H9 (cell line): ENCODE results near the gene LRP5. TPM values are rescaled to one million over a fixed set of nuclear protein-coding genes. Genes with fewer than 3 reads are reported as not detected.

Source experiments
- DNase-seq: peaks from one replicate; pipeline ENCODE4 v3.0.0-alpha.2; 2017
- H2AFZ ChIP-seq: one replicate; pipeline ENCODE4 v1.6.1; 2013; ENCODE audit warnings: mild to moderate bottlenecking, low read length, control low read depth, moderate library complexity
- H2AK5ac ChIP-seq: 2 replicates; pipeline ENCODE4 v1.6.1; 2013; ENCODE audit warnings: low read length, control low read depth, mixed read lengths; ENCODE audit not compliant: insufficient read length
- H2BK120ac ChIP-seq: one replicate; pipeline ENCODE4 v1.6.1; 2013; ENCODE audit warnings: low read depth, mild to moderate bottlenecking, low read length, control low read depth, inconsistent platforms; ENCODE audit not compliant: poor library complexity, severe bottlenecking
- H2BK12ac ChIP-seq: 2 replicates; pipeline ENCODE4 v1.6.1; 2013; ENCODE audit warnings: low read length, control low read depth, mixed read lengths, low read depth; ENCODE audit not compliant: insufficient read length
- H2BK15ac ChIP-seq: 2 replicates; pipeline ENCODE4 v1.6.1; 2013; ENCODE audit warnings: low read depth, low read length, control low read depth
- H2BK20ac ChIP-seq: one replicate; pipeline ENCODE4 v1.6.1; 2013; ENCODE audit warnings: low read depth, mild to moderate bottlenecking, low read length, control low read depth, inconsistent platforms; ENCODE audit not compliant: poor library complexity, severe bottlenecking
- H2BK5ac ChIP-seq: 2 replicates; pipeline ENCODE4 v1.6.1; 2013; ENCODE audit warnings: low read length, control low read depth, mixed read lengths; ENCODE audit not compliant: insufficient read length
- H3K14ac ChIP-seq: 2 replicates; pipeline ENCODE4 v1.6.1; 2013; ENCODE audit warnings: low read length, control low read depth; ENCODE audit not compliant: insufficient read depth
- H3K18ac ChIP-seq: 2 replicates; pipeline ENCODE4 v1.6.1; 2013; ENCODE audit warnings: low read depth, mild to moderate bottlenecking, mixed read lengths, low read length, control low read depth; ENCODE audit not compliant: insufficient read length
- H3K23ac ChIP-seq: 2 replicates; pipeline ENCODE4 v1.6.1; 2013; ENCODE audit warnings: low read length, control low read depth, mixed read lengths, low read depth; ENCODE audit not compliant: insufficient read length
- H3K23me2 ChIP-seq: 2 replicates; pipeline ENCODE4 v1.6.1; 2013; ENCODE audit warnings: low read depth, mild to moderate bottlenecking, mixed read lengths, low read length, control low read depth; ENCODE audit not compliant: insufficient read length, poor library complexity, severe bottlenecking
- H3K27ac ChIP-seq: 2 replicates; pipeline ENCODE4 v1.5.1; 2013; ENCODE audit warnings: low read length, control low read depth, mixed read lengths, low read depth; ENCODE audit not compliant: insufficient read length
- H3K27me3 ChIP-seq: 2 replicates; pipeline ENCODE4 v1.6.1; 2013; ENCODE audit warnings: low read length, control low read depth, inconsistent platforms; ENCODE audit not compliant: insufficient read depth
- H3K4ac ChIP-seq: 2 replicates; pipeline ENCODE4 v1.6.1; 2013; ENCODE audit warnings: low read depth, mild to moderate bottlenecking, control low read depth, inconsistent platforms, low read length, moderate library complexity
- H3K4me1 ChIP-seq: 2 replicates; pipeline ENCODE4 v1.6.1; 2013; ENCODE audit warnings: low read length, control low read depth, inconsistent platforms; ENCODE audit not compliant: insufficient read depth
- H3K4me2 ChIP-seq: 2 replicates; pipeline ENCODE4 v1.6.1; 2013; ENCODE audit warnings: low read length, control low read depth, mixed read lengths; ENCODE audit not compliant: insufficient read length, insufficient read depth
- H3K56ac ChIP-seq: 2 replicates; pipeline ENCODE4 v1.6.1; 2013; ENCODE audit warnings: low read depth, mild to moderate bottlenecking, mixed read lengths, low read length, control low read depth; ENCODE audit not compliant: insufficient read length
- H3K79me1 ChIP-seq: 2 replicates; pipeline ENCODE4 v1.6.1; 2013; ENCODE audit warnings: low read depth, mild to moderate bottlenecking, moderate library complexity, low read length, control low read depth, inconsistent platforms; ENCODE audit not compliant: insufficient read depth, poor library complexity, severe bottlenecking
- H3K79me2 ChIP-seq: 2 replicates; pipeline ENCODE4 v1.6.1; 2013; ENCODE audit warnings: low read length, control low read depth, inconsistent platforms; ENCODE audit not compliant: insufficient read depth
- H3K9ac ChIP-seq: 2 replicates; pipeline ENCODE4 v1.6.1; 2013; ENCODE audit warnings: low read length, control low read depth, mixed read lengths; ENCODE audit not compliant: insufficient read length; ENCODE audit errors: extremely low read depth
- H3K9me3 ChIP-seq: one replicate; pipeline ENCODE4 v1.6.1; 2013; ENCODE audit warnings: low read depth, low read length, inconsistent platforms; ENCODE audit not compliant: control insufficient read depth
- H3T11ph ChIP-seq: one replicate; pipeline ENCODE4 v1.6.1; 2013; ENCODE audit warnings: mild to moderate bottlenecking, low read length, control low read depth, inconsistent platforms
- H4K20me1 ChIP-seq: one replicate; pipeline ENCODE4 v1.6.1; 2013; ENCODE audit not compliant: control insufficient read depth, insufficient read length, insufficient read depth
- H4K5ac ChIP-seq: 2 replicates; pipeline ENCODE4 v1.6.1; 2013; ENCODE audit warnings: low read depth, mild to moderate bottlenecking, mixed read lengths, low read length, control low read depth; ENCODE audit not compliant: insufficient read length
- H4K8ac ChIP-seq: replicated peaks from 2 replicates; pipeline ENCODE4 v1.6.1; 2013; ENCODE audit warnings: low read length, control low read depth, mixed read lengths, low read depth; ENCODE audit not compliant: insufficient read length
- H4K91ac ChIP-seq: 2 replicates; pipeline ENCODE4 v1.6.1; 2013; ENCODE audit warnings: low read depth, mild to moderate bottlenecking, moderate library complexity, mixed read lengths, low read length, control low read depth; ENCODE audit not compliant: insufficient read length
- H3K27ac Mint-ChIP-seq, 3 experiments: 2 replicates in 2 of 3; 3 replicates in 1 of 3; pipeline ENCODE4 v1.8.0; 2020 to 2021; ENCODE audit warnings: mixed read lengths in 3 of 3, mild to moderate bottlenecking in 1 of 3, moderate library complexity in 1 of 3
- H3K27me3 Mint-ChIP-seq: 2 replicates; pipeline ENCODE4 v1.8.0; 2021; ENCODE audit warnings: low read depth, mild to moderate bottlenecking, moderate library complexity, mixed read lengths
- H3K36me3 Mint-ChIP-seq, 3 experiments: 2 replicates in 2 of 3; 3 replicates in 1 of 3; pipeline ENCODE4 v1.8.0; 2020 to 2021; ENCODE audit warnings: low read depth in 3 of 3, mixed read lengths in 3 of 3; ENCODE audit not compliant: insufficient read depth in 1 of 3
- H3K4me1 Mint-ChIP-seq, 2 experiments: 2 replicates each; pipeline ENCODE4 v1.8.0; 2020; ENCODE audit warnings: mixed read lengths in 2 of 2
- H3K4me3 Mint-ChIP-seq, 2 experiments: 2 replicates in 1 of 2; 3 replicates in 1 of 2; pipeline ENCODE4 v1.8.0; 2020 to 2021; ENCODE audit warnings: mild to moderate bottlenecking in 2 of 2, mixed read lengths in 2 of 2, moderate library complexity in 1 of 2
- H3K9me3 Mint-ChIP-seq, 2 experiments: 2 replicates in 1 of 2; 3 replicates in 1 of 2; pipeline ENCODE4 v1.8.0; 2020; ENCODE audit warnings: mild to moderate bottlenecking in 2 of 2, mixed read lengths in 2 of 2, moderate library complexity in 1 of 2
- CTCF ChIP-seq: fragments of 200-600 bp; sonication (generic); conservative IDR thresholded peaks from 3 replicates; pipeline ENCODE4 v1.8.0; 2021; ENCODE audit warnings: antibody characterized with exemption, mild to moderate bottlenecking
- WGBS: extraction: QIAGEN DNeasy Blood & Tissue Kit; methylation state at CpG from one replicate; pipeline ENCODE4 v1.1.7; 2013; ENCODE audit warnings: missing lambda C conversion rate, low lambda C conversion rate, mixed read lengths; ENCODE audit not compliant: insufficient read length; ENCODE audit errors: extremely low coverage; 5-methylcytosine and 5-hydroxymethylcytosine counted together
- total RNA-seq: library from RNA; stranded (reverse); gene quantifications from 2 replicates; pipeline ENCODE4 v1.2.1, GENCODE V29; 2021

LRP5 gene
- total RNA-seq, 1 experiment from 2014 or later = 38.4 TPM

GRCh38 chr11:68463714-68464113 lies 151.3 kb downstream of the LRP5 start:
- no peak overlapping the region for H3K9ac ChIP-seq
- H2BK15ac ChIP-seq = no peak overlapping the region
- Mint-ChIP-seq H3K9me3 (no peaks in the 10 kb centered on the region; a peak in 1 of 5 replicates), H3K4me3 (peak overlapping the region in 1 of 2 experiments; percentile 15; a peak in 2 of 5 replicates), H3K4me1 (peaks cover 37% of the 10 kb centered on the region in 2 experiments), H3K27ac (no peak overlapping the region; a peak in 1 of 7 replicates), H3K27me3 (peaks cover 3% of the 10 kb centered on the region; the same call in 1 of the 2 replicates), H3K36me3 (peaks cover 0 to 4% (median 4%) of the 10 kb centered on the region in 3 experiments; a peak in 3 of 7 replicates)
- no peak overlapping the region for H4K91ac ChIP-seq
- no peak overlapping the region for H3K14ac ChIP-seq
- no peak overlapping the region for H3K23ac ChIP-seq
- H3K4me1 ChIP-seq = peaks cover 4% of the 10 kb centered on the region
- peaks cover 3% of the 10 kb centered on the region for H3K79me1 ChIP-seq
- no peak overlapping the region for H3K27ac ChIP-seq
- H3K23me2 ChIP-seq = peaks cover 6% of the 10 kb centered on the region
- no peak overlapping the region for H2AFZ ChIP-seq
- WGBS = no CpG with 5 or more reads among the region's 1 CpG
- no peak overlapping the region for H2AK5ac ChIP-seq
- peaks cover 65% of the 10 kb centered on the region for H3K79me2 ChIP-seq
- H3K27me3 ChIP-seq = no peaks in the 10 kb centered on the region
- no peak overlapping the region for H3K4ac ChIP-seq
- TF ChIP-seq CTCF = no peak
- no peak overlapping the region for H3K4me2 ChIP-seq
- H4K8ac ChIP-seq = no peak overlapping the region
- no peak overlapping the region for H2BK5ac ChIP-seq
- no peaks in the 10 kb centered on the region for H3K9me3 ChIP-seq
- DNase-seq = no peak
- H3K56ac ChIP-seq = no peak overlapping the region
- H4K5ac ChIP-seq = no peak overlapping the region
- no peak overlapping the region for H2BK12ac ChIP-seq
- H2BK20ac ChIP-seq = no peak overlapping the region
- peaks cover 2% of the 10 kb centered on the region for H4K20me1 ChIP-seq
- H2BK120ac ChIP-seq = no peak overlapping the region
- no peak overlapping the region for H3K18ac ChIP-seq
- no peak overlapping the region for H3T11ph ChIP-seq
